Astrocyte (in vitro differentiated cells and primary cell): Measurements from ENCODE around the gene DNAJC10. TPM values are rescaled to one million over a fixed set of nuclear protein-coding genes. Genes with fewer than 3 reads are reported as not detected.

ENCODE experiments used
- DNase-seq: peaks from one replicate; pipeline ENCODE4 v3.0.0-alpha.2; 2010; ENCODE audit warnings: low read depth
- FAIRE-seq: peaks from 2 replicates; lab custom pipeline; 2011; peaks lifted over from hg19 to GRCh38; lab: Jason Lieb, UNC
- H2AFZ ChIP-seq: 2 replicates; pipeline ENCODE4 v1.6.0; 2012; ENCODE audit warnings: low read depth, low read length, inconsistent platforms
- H3K27ac ChIP-seq: 2 replicates; pipeline ENCODE4 v1.5.1; 2011; ENCODE audit warnings: low read depth, low read length, inconsistent platforms
- H3K27me3 ChIP-seq: 2 replicates; pipeline ENCODE4 v1.6.0; 2011; ENCODE audit warnings: low read length, inconsistent platforms; ENCODE audit not compliant: insufficient read depth
- H3K36me3 ChIP-seq: 2 replicates; pipeline ENCODE4 v1.5.1; 2011; ENCODE audit warnings: low read length, inconsistent platforms; ENCODE audit not compliant: insufficient read depth
- H3K4me1 ChIP-seq: 2 replicates; pipeline ENCODE4 v1.5.1; 2011; ENCODE audit warnings: low read length, inconsistent platforms; ENCODE audit not compliant: insufficient read depth
- H3K4me2 ChIP-seq: 2 replicates; pipeline ENCODE4 v1.6.0; 2012; ENCODE audit warnings: low read length, inconsistent platforms
- H3K4me3 ChIP-seq: 2 replicates; pipeline ENCODE4 v1.5.1; 2011; ENCODE audit warnings: low read depth, mild to moderate bottlenecking, low read length, inconsistent platforms; ENCODE audit not compliant: insufficient read depth
- H3K79me2 ChIP-seq: 2 replicates; pipeline ENCODE4 v1.6.0; 2012; ENCODE audit warnings: mild to moderate bottlenecking, low read length, inconsistent platforms; ENCODE audit not compliant: insufficient read depth
- H3K9ac ChIP-seq: 2 replicates; pipeline ENCODE4 v1.6.0; 2012; ENCODE audit warnings: mild to moderate bottlenecking, low read length, inconsistent platforms
- H3K9me3 ChIP-seq: 2 replicates; pipeline ENCODE4 v1.5.1; 2012; ENCODE audit warnings: low read depth, mild to moderate bottlenecking, low read length, inconsistent platforms; ENCODE audit not compliant: insufficient read depth
- H4K20me1 ChIP-seq: 2 replicates; pipeline ENCODE4 v1.6.0; 2012; ENCODE audit warnings: low read length, inconsistent platforms; ENCODE audit not compliant: insufficient read depth
- H3K27ac Mint-ChIP-seq: one replicate; pipeline ENCODE4 v1.8.0; 2021; ENCODE audit warnings: mild to moderate bottlenecking, mixed read lengths; ENCODE audit not compliant: unreplicated experiment
- H3K27me3 Mint-ChIP-seq: one replicate; pipeline ENCODE4 v1.8.0; 2021; ENCODE audit warnings: low read depth, mixed read lengths; ENCODE audit not compliant: unreplicated experiment
- H3K36me3 Mint-ChIP-seq: one replicate; pipeline ENCODE4 v1.8.0; 2021; ENCODE audit warnings: low read depth, mixed read lengths; ENCODE audit not compliant: unreplicated experiment
- H3K4me1 Mint-ChIP-seq: one replicate; pipeline ENCODE4 v1.8.0; 2021; ENCODE audit warnings: low read depth, mixed read lengths; ENCODE audit not compliant: unreplicated experiment
- H3K4me3 Mint-ChIP-seq: one replicate; pipeline ENCODE4 v1.8.0; 2021; ENCODE audit warnings: mild to moderate bottlenecking, moderate library complexity, mixed read lengths; ENCODE audit not compliant: unreplicated experiment
- H3K9me3 Mint-ChIP-seq: one replicate; pipeline ENCODE4 v1.8.0; 2021; ENCODE audit warnings: mild to moderate bottlenecking, mixed read lengths; ENCODE audit not compliant: unreplicated experiment
- CTCF ChIP-seq: IDR thresholded peaks from 2 replicates; pipeline ENCODE4 v1.5.1; 2011; ENCODE audit warnings: low read depth, mild to moderate bottlenecking, inconsistent platforms, low read length, moderate library complexity; ENCODE audit not compliant: insufficient read depth
- EZH2 ChIP-seq: IDR thresholded peaks from 2 replicates; pipeline ENCODE4 v1.6.1; 2012; ENCODE audit warnings: mild to moderate bottlenecking, low read length, inconsistent platforms; ENCODE audit not compliant: insufficient read depth
- total RNA-seq: library from RNA; stranded (reverse); gene quantifications from 2 replicates; pipeline ENCODE4 v1.2.1, GENCODE V29; 2021

The DNAJC10 gene
- total RNA-seq, 1 donor from 2014 or later: 169 TPM

DNA sequence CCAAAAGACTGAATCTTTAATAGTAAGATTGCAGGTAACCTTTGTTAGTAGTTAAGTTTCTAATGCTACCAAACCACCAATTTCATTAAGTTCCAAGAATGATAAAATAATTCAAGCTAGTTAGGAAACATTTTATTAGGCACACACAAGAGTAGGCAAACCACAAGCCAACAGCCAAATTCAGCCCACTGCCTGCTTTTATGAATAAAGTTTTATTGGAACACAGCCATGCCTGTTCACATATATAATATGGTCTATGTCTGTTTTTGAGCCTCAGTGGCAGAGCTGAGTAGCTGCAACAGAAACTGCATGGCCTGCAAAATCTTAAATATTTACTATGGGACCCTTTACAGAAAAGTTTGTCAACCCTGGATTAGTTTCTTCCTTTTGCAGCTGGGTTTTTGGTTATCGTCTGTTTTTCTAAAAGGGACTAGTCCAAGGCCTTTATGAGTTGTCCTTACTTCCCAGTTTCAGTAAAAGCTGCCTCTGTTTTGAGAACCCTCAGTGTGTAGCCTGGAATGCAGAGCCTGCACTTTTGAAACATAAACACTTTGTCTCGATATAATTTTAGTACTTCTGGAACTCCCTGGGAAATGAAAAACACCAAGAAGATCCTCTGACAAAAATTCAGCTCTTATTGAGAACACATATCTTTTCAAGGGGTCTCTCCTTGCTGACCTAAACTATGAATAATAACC is 111.3 kb downstream of the DNAJC10 start:
- Histone ChIP-seq H3K27ac (no peak overlapping the region), H3K36me3 (no peaks in the 10 kb centered on the region), H3K9me3 (no peaks in the 10 kb centered on the region), H3K4me1 (no peaks in the 10 kb centered on the region), H3K9ac (no peak overlapping the region), H3K4me2 (no peak overlapping the region), H3K27me3 (no peaks in the 10 kb centered on the region), H4K20me1 (no peaks in the 10 kb centered on the region), H3K79me2 (no peaks in the 10 kb centered on the region), H2AFZ (no peak overlapping the region), H3K4me3 (no peak overlapping the region)
- Mint-ChIP-seq H3K36me3 (no peaks in the 10 kb centered on the region), H3K4me1 (peaks cover 1% of the 10 kb centered on the region), H3K27me3 (no peaks in the 10 kb centered on the region), H3K4me3 (no peak overlapping the region), H3K27ac (no peak overlapping the region), H3K9me3 (no peaks in the 10 kb centered on the region)
- TF ChIP-seq EZH2: no peak
- TF ChIP-seq CTCF: no peak
- FAIRE-seq (no peak), DNase-seq (no peak)

GRCh38 chr2:182831101-182831500 is 115.0 kb downstream of the DNAJC10 start:
- H3K36me3 Mint-ChIP-seq: no peaks in the 10 kb centered on the region
- Histone ChIP-seq H3K9ac (no peak overlapping the region), H3K4me1 (no peaks in the 10 kb centered on the region), H3K27me3 (no peaks in the 10 kb centered on the region), H3K36me3 (no peaks in the 10 kb centered on the region), H3K9me3 (no peaks in the 10 kb centered on the region), H3K79me2 (no peaks in the 10 kb centered on the region), H3K4me2 (no peak overlapping the region), H3K4me3 (no peak overlapping the region), H3K27ac (no peak overlapping the region), H2AFZ (no peak overlapping the region), H4K20me1 (no peaks in the 10 kb centered on the region)
- H3K27me3 Mint-ChIP-seq: no peaks in the 10 kb centered on the region
- no peak for FAIRE-seq
- no peak overlapping the region for H3K4me3 Mint-ChIP-seq
- TF ChIP-seq CTCF (no peak), EZH2 (no peak)
- no peaks in the 10 kb centered on the region for H3K9me3 Mint-ChIP-seq
- no peak overlapping the region for H3K27ac Mint-ChIP-seq
- DNase-seq: no peak
- peaks cover 1% of the 10 kb centered on the region for H3K4me1 Mint-ChIP-seq

GRCh38 chr2:182831921-182832320 is 115.9 kb downstream of the DNAJC10 start:
- Mint-ChIP-seq H3K27ac (no peak overlapping the region), H3K27me3 (no peaks in the 10 kb centered on the region), H3K36me3 (no peaks in the 10 kb centered on the region), H3K9me3 (no peaks in the 10 kb centered on the region), H3K4me1 (peaks cover 1% of the 10 kb centered on the region), H3K4me3 (no peak overlapping the region)
- Histone ChIP-seq H3K9me3 (no peaks in the 10 kb centered on the region), H3K79me2 (no peaks in the 10 kb centered on the region), H3K4me3 (no peak overlapping the region), H3K27me3 (no peaks in the 10 kb centered on the region), H3K4me1 (no peaks in the 10 kb centered on the region), H4K20me1 (no peaks in the 10 kb centered on the region), H3K27ac (no peak overlapping the region), H2AFZ (no peak overlapping the region), H3K4me2 (no peak overlapping the region), H3K36me3 (no peaks in the 10 kb centered on the region), H3K9ac (no peak overlapping the region)
- DNase-seq: no peak
- TF ChIP-seq CTCF (no peak), EZH2 (no peak)
- no peak for FAIRE-seq
